NOMO-1 (cell line): ENCODE data around the gene BGN.

ENCODE experiments used
- DNase-seq, 2 experiments: peaks; one replicate each; lab custom pipeline; 2025; ENCODE audit not compliant: unreplicated experiment in 2 of 2; lab: John Stamatoyannopoulos, UW

BGN gene

DNA sequence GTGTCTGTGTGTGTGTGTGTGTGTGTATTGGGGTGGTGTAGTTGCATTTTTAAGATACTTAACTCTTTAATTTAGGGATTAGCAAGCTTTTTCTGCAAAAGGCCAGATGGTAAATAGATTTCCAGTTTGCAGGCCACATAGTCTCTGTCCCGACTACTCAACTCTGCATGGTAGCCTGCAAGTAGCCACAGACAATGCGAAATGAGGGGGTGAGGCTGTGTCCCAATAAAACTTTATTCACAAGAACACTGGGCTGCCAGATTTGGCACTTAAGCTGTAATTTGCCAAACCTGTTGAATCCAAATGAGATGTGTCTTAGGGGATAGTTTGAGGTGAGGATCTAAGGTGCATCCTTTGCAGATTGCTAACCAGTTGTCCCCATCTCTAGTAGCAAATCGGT is 29.5 kb downstream of the BGN start:
- no peak for DNase-seq

DNA sequence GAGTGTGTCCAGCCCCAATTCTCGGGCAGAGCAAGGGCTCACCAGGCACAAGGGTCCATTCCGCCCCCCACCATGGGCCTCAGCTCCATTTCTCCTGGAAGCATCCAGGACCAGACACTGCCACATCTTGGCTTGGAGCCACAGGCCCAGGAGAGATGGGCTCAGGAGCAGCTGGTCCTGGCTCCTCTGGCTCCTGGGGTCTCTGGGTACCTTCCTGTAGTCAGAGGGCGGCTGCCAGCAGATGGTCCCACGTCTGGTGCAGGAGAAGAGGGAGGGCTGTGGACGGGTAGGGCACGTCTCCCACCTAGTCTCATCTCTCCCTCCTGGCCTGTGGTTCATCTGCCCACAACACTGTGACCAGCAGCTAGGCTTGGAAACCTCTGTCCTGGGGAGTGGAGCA is 30.7 kb downstream of the BGN start:
- no peak for DNase-seq

DNA sequence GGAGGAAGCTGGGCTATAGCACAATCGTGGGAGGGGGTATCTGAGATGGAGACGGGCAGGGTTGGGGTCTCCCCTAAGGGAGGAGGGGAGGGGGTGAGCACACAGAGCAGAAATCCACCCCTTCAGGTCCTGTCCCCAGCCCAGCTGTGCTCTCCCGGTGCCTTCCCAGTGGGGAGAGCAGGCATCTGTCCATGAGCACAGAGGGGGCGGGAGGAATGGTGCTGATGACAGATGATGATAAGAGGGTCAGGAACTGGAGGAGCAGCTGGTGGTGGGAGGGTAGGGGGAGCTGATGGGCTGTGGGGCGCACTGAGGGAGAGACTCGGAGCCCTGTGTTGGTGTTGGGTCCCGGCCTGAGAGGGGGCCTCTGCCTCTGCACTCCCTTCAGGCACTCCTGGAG is 31.3 kb downstream of the BGN start:
- DNase-seq, result no peak

DNA sequence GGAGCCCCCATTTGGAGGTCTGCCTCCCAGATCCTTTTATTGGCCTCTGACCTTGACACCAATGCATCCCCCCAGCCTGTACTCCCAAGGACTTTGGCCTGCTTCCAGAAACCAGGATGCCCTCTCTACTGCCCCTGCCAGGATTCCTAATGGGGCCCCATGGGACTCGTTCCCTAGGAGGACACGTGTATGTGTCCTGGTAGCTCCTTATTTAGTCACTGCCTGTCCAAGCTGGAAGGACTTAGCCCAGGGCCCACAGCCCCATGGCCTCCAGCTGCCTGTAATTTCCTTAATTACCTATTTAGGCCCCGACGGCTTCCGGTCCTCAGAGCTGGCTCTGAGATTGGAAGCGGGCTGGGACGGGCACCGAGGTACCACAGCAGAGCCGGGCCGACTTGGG is 32.0 kb downstream of the BGN start:
- no peak for DNase-seq

DNA sequence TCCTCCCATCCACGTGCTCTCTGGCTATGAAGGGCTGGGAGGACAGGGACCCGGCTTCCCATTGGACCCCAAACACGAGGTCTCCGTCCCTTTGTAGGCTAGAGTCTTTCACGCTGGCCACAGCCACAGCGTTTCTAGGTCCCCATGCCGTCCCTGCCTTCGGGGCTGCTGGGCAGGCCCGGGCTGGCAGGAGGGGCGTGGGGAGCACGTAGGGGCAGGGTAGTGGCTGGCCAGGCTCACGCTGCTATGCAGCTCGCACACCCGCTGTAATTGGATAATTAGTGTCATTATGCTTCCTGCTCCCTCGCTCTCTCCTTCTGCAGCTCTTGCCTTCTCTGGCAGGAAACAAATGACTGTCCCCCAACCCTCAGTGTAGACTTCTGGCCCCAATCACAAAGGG is 32.4 kb downstream of the BGN start:
- DNase-seq, result no peak

DNA sequence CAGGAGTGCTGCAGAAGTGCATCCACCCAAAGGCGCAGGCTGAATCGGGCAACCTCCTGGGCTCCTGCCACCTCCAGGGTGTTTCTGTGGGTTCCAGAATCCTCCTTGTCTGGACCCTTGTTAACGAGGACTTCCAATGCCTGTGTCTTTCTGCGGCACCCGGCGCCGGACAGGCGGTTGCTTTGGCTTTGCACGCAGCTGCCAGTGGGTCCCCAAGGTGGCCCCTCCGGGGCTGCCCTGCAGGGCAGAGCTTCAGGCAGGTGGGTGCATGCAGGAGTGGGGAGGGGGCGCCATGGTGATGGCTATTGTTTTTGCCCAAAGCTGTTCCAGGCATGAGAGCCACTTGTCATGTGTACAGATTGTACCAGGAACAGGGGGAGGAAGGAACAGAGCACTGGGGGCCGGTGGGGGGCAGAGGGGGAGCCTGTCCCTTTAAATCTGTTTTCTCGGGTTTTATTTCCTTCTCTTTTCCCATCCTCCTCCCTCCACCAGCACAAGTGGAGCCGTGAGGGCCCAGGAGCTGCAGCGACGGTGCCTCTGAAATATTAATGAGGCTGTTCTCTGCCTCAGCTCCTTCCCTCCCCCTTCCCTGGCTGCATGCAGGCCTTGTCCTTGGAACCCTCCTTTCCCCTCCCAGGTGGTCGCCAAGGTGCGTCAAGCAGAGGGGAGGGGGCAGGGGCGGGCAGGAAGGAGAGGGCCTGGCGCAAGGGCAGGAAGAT is 35.8 kb downstream of the BGN start:
- no peak for DNase-seq

DNA sequence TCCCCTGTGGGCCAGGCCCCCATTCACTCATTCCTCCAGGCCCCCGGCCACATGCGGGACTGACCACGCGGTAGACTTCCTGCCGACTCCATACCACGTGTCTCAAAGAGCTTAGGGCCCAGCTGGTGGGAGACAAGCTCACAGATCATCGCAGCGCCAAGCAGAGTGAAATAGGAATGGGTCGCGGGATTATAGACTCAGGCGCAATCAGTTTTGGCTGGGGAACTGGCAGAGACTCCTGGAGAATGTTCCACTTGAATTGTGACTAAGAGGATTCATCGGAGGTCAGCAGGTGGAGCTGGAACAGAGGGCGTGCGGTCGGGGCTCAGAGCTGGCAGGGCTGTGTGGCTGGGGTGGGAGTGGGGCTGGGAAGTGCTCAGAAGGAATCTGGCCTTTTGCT is 38.3 kb downstream of the BGN start:
- DNase-seq, result no peak

DNA sequence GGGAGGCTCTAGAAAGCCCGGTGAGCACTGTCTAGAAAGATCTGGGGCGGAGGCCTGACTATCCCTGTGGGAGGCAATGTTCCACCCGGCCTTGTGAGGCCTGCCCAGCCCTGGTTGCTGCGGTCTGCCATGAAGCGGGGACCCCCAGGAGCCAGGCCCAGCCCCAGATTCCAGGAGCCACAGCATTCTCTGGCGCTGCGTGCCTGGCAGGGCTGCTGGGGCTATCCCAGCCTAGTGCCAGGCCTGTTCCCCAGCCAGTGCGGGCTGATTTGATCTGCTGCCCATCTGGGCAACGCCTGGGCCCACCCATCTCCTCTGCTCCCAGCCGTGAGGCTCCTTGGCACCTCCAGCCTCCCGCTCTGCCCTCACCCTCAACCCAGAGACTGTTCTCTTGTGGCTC is 42.3 kb downstream of the BGN start:
- DNase-seq, result no peak

DNA sequence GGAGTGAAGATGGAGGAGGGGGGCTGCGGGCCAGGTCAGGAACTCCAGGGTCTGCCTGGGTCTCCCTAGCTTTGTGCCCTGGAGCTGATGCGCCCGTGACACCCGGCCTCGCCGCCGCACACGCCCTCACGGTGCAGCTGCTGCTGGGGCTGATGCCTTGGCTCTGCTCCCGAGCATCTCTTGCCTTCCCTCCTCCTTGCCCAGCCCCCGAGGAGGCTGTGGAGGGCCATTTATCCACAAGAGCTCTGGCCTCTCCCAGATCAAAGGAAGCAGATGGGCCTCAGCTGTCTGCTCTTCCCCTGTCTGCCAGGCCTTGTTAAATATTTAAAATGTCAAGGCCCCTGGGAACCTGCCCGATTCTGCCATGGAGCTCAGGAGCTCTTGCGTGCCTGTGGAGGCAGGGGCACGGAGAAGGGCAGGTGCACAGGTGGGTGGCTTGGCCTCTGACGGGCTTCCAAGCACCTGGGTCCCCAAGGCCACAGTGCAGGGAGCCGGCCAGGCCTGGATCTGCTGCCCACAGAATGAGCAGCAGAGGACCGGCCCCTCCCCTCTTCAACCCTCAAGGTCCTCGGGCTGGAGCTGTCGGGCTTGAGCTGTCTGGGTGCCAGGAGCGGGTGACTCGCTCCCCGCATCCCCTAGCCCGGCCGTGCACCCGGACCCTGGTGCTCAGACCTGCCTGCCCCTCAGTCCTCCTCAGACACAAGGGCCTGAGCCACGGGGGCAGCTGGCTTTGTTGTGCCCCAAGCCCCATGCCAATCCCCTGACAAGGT is 42.9 kb downstream of the BGN start:
- DNase-seq, result no peak

DNA sequence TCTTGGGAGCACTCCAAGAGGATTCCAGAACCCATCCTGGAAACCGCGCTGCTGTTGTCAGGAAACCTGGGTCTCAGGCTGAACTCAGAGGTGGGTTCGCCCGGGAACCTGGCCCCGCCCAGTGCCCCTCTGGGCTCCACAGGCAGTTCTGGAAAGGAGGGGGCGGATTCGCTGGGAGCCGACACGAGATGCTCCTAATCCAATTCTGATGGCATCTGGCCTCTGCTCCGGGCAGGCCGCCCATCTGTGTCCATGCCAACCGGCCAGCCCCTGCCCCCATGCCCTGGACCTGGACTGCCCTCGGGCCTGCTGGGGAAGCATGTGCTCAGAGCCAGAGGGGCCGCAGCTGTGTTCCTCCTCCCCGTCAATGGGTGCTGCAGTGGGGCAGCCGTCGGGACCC is 43.6 kb downstream of the BGN start:
- no peak for DNase-seq

DNA sequence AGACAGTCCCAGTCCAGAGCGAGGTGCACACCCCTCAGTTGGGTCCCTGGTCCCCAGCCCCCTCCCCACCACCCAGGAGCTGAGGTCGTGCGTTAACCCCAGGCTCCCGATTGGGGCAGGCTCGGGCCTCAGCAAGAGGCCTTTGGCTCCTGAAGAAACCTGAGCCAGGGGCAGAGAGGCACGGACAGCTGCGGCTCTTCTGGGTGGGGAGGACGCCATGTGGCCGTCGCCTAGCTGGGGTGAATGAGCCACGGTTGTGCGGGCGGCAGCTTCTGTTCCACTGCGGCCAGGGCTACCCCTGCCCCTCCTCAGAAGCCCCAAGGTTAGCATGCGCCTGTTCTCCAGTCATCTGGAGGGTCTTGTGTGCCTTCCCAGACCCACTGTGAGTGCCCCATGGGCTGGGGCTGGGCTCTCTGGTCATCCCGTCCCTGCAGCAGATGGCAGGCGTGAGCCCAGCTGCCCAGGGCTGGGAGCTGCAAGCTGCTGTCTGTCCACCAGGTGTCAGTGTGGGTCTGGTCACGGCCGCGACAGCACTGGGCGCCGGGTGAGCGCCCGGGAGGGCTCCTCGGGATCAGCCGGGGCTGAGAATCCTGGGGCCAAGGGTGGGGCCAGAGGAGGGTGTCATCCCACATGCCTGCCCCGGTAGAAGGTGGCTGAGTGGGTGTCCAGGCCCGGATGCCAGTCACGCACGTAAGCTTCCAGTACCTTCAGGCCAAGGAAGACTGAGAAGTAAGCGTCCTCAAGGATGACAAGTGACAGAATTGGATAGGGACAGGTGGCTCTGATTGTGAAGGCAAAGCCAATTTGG is 44.6 kb downstream of the BGN start:
- peak; percentile 32 to 47 for DNase-seq

DNA sequence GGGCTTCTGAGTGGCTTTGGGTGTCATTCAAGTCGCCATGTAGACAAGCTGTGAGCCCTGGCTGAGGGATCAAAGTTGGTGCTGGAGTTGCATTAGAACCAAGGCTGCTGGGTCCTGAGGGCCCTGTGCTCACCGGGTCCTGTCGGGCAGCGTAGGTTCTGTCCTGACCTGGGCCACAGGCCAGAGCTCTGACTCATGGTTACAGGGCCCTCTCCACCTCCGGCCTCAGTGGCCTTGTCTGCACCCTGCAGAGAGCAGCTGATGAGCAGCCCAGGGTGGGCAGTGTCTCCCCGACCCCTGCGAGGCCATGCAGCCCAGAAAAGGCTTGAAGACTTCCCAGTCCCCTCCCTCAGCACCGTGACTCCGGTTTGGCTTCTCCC is 45.2 kb downstream of the BGN start:
- no peak for DNase-seq

DNA sequence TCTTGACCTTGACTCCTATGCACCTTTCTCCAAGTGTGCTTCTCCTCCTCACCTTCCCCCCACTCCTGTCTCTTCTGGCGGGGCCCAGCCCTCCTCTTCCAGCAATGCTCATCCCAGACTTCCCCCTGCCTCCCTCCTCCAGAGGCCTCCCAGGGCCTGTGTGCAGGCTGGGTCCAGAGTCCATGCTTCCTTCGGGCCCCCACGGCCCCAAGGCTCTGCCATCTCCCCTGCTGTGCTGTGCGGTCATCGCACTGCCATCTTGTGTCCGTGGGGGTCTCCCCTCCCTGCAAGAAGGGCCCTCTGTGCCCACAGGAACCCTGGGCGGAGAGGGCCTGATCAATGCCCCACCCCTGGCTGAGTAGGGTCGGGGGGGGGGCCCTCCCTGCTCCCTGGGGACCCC is 49.9 kb downstream of the BGN start:
- DNase-seq, result no peak

DNA sequence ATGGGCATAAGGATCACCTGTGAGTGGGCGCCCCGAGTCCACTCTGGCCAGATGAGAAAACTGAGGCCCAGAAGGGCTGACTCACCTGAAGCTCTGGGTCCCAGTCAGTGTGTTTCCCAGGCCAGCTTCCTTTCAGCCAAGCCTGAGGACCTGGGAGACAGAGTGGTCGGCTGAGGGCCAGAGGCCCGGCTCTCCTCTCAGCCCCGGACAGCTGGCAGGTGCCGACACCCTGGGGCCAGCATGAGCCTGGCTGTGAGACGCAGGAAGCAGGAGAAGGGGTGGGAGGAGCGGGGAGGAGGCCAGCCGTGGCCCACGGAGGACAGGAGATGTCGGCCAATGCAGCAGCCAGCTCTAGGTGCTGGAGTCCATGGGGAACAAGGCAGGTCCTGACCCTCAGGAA is 51.6 kb downstream of the BGN start:
- DNase-seq, result no peak

DNA sequence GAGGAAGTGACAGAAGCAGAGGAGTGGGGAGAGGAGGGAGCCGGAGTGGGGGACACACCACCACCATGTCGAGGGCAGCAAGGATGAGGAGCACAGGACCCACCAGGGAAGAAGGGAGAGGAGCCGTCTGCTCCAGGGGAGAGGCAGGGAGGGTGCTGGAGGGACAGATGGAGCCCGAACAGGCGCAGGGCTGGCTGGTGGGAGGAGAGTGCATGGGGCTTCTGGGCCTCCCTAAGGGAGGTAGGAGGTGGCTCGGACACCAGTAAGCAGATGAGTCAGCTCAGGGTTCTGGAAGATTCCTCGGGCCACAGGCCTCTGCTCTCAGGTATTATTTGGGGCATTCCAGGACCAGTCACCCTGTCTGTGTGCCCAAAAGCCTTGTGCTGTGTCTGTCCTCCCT is 52.4 kb downstream of the BGN start:
- DNase-seq, result no peak

DNA sequence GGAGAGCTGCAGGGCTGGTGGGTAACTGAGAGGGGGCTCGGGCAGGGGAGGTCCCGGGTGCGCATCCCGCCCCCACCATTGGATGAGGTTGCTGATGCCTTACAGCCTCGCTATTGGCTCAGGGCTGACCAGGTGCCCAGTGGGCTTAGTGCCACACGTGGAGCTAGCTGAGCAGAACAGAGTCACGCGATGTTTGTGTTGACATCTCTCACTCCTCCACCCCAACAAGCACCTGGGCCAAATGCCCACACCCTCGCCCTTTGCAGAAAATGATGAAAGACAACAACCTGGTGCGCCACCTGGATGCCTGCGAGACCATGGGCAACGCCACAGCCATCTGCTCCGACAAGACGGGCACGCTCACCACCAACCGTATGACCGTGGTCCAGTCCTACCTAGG is 54.5 kb downstream of the BGN start:
- DNase-seq, result no peak

DNA sequence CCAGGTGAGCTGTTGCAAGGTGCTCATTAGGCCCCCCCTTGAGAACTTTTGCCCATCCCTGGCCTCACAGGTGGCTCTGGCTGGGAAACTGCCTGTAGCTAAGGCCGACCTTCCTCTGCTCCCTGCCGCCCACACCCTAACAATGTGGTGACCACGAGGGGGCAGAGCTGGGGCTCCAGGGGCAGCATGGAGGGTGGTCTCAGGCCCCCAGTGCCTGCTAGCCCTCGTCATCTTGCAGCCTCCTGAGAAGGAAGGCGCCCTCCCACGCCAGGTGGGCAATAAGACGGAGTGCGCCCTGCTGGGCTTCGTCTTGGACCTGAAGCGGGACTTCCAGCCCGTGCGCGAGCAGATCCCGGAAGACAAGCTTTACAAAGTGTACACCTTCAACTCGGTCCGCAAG is 55.0 kb downstream of the BGN start:
- no peak for DNase-seq

DNA sequence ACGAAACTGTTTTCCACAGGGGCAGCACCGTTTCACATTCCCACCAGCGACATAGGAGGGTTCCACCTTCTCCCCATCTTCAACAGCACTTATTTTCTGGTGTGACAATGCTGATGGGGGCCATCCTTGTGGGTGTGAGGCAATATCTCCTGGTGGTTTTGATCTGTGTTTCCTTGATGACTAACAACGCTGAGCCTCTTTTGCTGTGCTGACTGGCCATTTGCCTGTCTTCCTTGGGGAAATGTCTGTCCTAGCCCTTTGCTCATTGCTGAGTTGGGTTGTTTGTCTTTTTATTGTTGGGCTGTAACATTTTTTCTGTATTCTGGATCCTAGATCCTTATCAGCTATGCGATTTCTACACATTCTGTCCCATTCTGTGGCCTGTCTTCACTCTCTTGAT is 56.4 kb downstream of the BGN start:
- DNase-seq, result peak in 1 of 2 experiments; percentile 6

DNA sequence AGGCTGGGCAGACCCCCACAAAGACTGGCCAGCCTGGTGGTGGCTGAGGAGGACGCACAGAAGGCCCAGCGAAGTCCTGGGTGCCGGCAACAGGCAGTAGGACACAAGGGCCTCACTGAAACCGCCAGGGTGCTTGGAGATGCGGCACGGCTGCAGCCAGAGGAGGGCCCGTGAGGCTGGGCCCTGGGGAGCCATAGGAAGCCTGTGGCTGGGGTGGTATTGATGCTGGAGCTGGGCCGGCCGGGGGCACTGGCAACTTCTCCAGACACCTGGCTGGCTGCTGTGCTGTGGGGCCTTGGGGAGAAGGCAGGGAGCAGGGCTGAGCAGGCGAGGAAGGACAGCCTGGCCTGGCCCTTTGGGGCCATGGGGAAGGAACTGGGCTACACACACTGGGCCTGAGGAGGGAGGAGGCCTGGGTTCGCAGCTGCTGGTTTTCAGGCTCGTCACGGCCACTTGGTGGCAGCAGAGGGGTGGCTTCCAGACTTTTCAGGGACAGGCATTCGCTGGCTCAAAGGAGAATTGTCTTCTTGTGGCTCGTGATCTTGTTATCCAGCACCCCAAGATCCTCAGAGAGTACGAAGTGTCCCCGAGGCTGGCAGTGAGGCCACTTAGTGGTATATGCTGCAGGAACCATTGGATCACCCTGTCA is 59.9 kb downstream of the BGN start:
- peak; percentile 22 to 44 for DNase-seq

DNA sequence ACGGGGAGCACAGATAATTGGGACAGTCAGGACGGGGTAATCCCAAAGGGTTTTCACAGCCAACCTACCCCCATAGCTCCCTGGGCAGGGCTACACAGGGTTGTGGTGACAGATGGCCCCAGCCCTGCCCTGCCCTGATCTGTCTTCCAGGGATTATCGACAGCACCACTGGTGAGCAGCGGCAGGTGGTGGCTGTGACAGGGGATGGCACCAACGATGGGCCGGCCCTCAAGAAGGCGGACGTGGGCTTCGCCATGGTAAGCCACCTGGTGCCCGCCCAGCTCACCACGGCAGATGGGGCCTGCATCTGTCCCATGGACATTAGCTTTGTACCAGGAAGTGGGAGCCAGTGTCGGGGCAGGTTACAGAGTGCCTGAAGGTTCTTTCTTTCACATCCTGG is 62.0 kb downstream of the BGN start:
- no peak for DNase-seq

DNA sequence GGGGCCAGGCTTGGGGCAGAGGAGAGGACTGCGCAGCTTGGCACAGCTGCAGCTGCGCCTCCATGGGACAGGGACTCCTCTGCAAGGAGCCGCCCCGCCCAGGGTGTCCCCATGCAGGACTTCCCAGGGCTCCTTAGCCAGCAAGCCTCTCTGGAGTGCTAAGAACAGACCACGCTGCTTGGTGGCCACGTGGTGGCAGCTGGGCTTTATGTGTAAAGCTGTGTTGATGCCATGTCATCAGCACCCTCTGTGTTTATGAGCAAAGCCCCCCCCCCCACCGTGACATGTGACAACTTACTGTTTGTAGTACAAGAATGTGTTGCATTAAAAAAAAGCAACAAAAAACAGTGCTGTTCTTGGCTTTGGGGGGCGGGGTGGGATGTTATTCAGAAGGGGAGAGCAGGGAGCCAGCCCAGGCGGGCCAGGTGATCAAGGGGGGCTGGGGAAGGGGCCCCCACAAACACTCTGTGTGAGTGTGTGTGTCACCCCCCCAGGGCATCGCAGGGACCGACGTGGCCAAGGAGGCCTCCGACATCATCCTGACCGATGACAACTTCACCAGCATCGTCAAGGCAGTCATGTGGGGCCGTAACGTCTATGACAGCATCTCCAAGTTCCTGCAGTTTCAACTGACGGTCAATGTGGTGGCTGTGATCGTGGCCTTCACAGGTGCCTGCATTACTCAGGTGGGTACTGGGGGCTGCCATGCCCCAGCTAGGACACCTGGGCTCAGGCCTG is 63.0 kb downstream of the BGN start:
- no peak for DNase-seq
